Left cardiac atrium (tissue), 4 donors: ENCODE data around the gene CTTNBP2. TPM values are rescaled to one million over a fixed set of nuclear protein-coding genes. Genes with fewer than 3 reads are reported as not detected.

Experiments
- ATAC-seq, 2 donors: fragments of 200-7000 bp; cut with Tn5 transposase; one replicate each; pipeline ENCODE4 v1.9.1; 2020; ENCODE audit warnings: mild to moderate bottlenecking in 2 of 2, moderate library complexity in 2 of 2
- DNase-seq: peaks from one replicate; pipeline ENCODE4 v3.0.0-alpha.2; 2020
- intact Hi-C, 2 donors: fragments of 100-400 bp; cut with DNase I; formaldehyde crosslinking; loops; one replicate each; pipeline versions ENCODE4 v1.14.1 to v1.15.1; 2022 to 2023
- total RNA-seq, 2 donors: library from RNA; stranded (reverse); fragmentation: NEBNext Ultra II Directional; extraction: Animal tissue kit (Norgen Biotek cat#: 25700); gene quantifications; one replicate each; pipeline ENCODE4 v1.2.1, GENCODE V29; 2021
- donor health status: DM: no; HTN: yes; CAD: no.
- donor health status: DM: no; HTN: yes; CAD: no; lungs with severe emphysema.
- donor health status: DM: yes; HTN: yes; CAD: no.
- donor health status: Dilated cardiomyopathy.

CTTNBP2 gene
- total RNA-seq, 2 donors from 2014 or later: 4.3 to 7.0 TPM

DNA sequence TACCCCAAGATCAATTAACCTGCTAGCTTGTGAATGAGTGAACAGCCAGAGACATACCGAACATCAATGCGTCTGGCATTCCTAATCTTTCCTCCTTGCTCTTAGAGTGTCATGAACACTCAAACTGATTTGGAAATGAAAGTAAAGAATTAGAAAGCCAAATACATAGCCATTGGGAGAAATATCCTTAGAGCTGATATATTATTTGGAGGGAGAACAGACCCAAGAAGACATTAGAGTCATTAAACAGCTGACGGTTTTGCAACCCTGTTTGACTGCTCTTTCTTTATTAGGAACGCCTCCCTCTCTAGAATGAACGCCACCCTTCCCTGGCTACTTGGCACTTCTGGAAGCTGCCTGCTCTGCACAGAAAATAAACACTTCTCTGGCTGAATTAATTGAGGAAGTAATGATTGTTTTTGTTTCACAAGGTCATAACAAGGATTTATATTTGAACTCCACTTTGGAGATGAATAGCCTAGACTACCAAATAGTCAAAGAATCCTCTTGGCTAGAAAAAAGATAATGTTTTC, 42.8 kb downstream of the CTTNBP2 start:
- intact Hi-C loops: no loop called here
- ATAC-seq: peak; percentile 45 to 63

GRCh38 chr7:117829450-117830117, 43.7 kb downstream of the CTTNBP2 start:
- ATAC-seq (peak in 1 of 2 donors; percentile 28), DNase-seq (no peak)
- intact Hi-C loops: no loop called here

More for the DNA sequence above, 42.8 kb downstream of the CTTNBP2 start:
- no peak for DNase-seq

DNA sequence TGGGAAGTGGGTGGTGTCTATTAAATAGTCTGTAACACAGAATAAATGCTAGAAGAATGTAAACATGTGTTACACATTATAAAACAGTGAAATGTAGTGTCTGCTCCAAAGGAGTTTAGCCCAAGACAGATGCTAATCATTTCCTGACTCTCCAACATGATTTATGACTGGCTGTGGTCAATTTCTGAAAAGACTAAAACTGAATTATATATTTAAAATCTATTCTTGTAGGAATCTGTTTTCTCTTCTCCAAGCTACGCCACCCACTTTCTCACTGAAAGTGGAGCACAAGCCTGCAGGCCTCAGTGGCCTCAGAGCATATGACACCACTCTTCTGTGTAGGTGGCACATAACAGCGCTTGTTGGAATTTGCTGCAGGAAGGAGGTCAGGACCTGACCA, 44.4 kb downstream of the CTTNBP2 start:
- peak in 1 of 2 donors; percentile 35 for ATAC-seq
- intact Hi-C loops: no loop called here

DNA sequence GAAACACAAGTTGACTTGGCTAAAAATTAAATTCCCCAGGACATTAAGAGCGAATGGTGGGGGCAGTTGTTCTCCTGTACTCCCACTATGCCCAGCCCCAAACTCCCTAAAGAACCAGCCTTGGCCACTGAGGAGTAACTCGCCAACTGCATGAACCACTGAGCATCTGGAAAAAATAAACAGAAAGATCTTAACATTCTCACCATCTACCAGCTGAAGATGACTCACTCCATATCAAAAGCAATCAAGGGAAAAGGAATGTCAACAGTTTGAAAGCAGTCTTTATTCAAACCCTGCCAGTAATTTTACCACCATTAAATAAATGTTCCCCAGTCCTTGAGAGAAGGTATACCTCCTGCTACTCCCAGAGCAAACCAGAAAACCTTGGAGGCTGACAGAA, 45.4 kb downstream of the CTTNBP2 start:
- ATAC-seq: peak in 1 of 2 donors; percentile 28
- intact Hi-C loops: no loop called here
- no peak for DNase-seq

More for the DNA sequence above, 44.4 kb downstream of the CTTNBP2 start:
- no peak for DNase-seq

- intact Hi-C loops: no loop called here
- DNase-seq (no peak), ATAC-seq (peak in 1 of 2 donors; percentile 76)
Measured at GRCh38 chr7:117825132-117825531, 48.1 kb downstream of the CTTNBP2 start.

- no peak for ATAC-seq
- intact Hi-C loops: no loop called here
- DNase-seq: no peak
Measured at GRCh38 chr7:117824592-117824991, 48.6 kb downstream of the CTTNBP2 start.

DNA sequence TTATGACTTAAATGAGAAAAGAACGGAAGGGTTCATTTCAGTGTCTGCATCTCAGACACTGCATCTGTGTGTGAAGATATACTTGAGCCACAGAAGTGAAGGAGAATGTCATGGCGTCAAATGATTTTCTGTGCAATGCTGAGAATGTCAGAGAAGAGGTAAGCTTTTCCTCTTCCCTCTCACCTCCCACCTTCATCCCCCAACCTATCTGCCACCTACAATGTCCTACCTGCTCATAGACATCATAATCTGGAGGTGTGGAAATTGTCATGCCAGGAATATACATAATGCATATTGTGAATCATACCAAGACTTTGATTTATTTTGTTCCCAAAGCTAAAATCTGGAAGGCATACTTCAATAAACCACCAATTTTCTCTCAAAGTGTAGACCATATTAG, 53.7 kb downstream of the CTTNBP2 start:
- DNase-seq: no peak
- ATAC-seq: no peak
- intact Hi-C loops: no loop called here

GRCh38 chr7:117818232-117818631, 55.0 kb downstream of the CTTNBP2 start:
- intact Hi-C loops: no loop called here
- ATAC-seq: no peak

GRCh38 chr7:117816727-117817126, 56.5 kb downstream of the CTTNBP2 start:
- intact Hi-C loops: no loop called here
- DNase-seq (no peak), ATAC-seq (no peak)

More at GRCh38 chr7:117818232-117818631, 55.0 kb downstream of the CTTNBP2 start:
- no peak for DNase-seq

- intact Hi-C loops: no loop called here
- DNase-seq (no peak), ATAC-seq (no peak)
Measured at GRCh38 chr7:117811696-117812095, 61.5 kb downstream of the CTTNBP2 start.

DNA sequence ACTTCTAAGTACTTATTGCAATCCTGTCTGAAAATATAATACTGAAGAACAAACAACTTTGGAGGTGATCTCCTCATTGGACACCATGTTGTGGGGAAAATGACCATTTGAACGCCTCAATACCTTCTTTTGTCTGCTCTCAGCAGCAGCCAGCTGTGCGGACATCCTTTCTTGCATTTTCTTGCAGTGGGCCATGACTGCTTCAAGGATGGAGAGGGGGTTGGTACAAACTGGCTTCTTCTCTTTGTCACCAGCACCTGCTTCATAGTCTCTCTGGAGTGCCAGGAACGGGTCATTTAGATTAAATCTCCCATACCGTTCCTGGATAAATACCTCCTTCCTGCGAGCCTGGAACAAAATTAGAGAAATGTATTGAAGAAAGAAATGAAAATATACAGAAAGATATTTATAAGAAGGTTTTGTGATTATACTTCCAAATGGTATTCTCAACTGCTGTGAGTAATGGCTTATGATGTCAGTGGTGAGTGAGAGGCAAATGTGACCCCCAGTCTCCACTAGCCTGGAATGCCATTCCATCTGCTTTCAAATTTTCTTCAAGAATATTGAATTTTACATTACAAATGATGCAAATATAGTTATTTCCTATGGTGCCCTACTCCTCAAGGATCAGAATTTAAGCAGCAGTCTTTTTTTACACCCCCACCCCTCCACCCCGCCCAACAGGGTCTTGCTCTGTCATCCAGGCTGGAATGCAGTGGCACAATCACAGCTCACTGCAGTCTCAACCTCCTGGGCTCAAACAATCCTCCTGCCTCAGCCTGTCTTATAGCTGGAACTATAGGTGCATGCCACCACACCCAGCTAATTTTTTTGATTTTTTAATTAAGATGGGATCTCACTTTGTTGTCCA, 62.4 kb downstream of the CTTNBP2 start:
- ATAC-seq: no peak
- no peak for DNase-seq
- intact Hi-C loops: no loop called here

DNA sequence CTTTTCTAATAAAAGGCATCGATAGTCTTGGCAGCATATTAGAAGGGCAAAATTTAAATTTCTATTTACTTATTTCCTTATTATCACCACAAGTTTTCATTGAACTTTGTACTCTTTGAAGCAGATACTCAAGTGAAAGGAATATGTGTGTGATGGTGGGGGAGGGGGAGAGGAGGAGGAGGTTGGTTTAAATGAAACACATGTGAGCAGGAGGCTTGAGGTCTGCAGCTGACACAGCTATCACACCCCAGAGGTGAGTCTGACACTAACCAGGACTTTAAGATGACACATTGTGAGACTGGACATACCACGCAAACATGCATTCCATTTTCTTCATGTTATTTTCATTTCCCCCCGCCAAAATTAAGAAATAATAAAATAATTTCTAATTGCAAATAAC, 63.3 kb downstream of the CTTNBP2 start:
- intact Hi-C loops: no loop called here
- ATAC-seq (peak; percentile 73 to 91), DNase-seq (peak; percentile 25)

DNA sequence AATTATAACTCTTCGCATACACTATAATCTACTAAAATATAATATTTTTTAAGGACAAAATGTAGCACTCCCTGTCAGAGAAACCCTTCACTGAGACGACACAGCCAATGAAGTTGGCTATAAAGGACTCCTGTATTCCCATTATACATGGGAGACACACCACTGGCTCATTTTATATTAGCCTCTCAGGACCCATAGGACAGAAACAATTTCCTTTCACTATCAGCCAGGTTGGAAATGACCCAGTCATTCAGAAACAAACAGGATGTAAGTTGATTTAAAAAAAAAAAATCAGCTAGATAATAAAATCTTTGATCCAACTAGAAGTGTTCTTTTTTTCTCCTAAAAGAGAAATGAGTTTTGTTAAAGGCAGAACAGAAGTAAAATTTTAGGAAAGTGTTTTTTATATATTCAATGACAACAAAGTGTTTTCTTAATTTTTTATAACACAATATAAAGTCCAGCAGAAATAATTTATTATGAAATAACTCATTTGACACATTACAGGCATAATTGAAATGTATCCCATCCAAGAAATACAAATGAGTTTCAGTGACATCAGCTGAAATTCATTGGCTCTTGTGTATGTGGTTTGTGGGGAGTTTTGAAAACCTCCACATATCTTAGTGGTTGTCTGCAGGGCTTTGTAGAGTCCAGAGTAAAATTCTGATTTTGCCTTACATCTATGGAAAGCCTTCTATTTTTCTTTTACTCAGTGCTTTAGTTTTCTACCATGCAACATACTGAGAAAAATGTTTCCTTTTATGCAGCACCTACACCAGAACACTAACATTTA, 64.1 kb downstream of the CTTNBP2 start:
- DNase-seq: no peak
- intact Hi-C loops: no loop called here
- peak in 1 of 2 donors; percentile 67 for ATAC-seq

GRCh38 chr7:117808341-117808757, 64.9 kb downstream of the CTTNBP2 start:
- DNase-seq (peak; percentile 70), ATAC-seq (peak; percentile 74 to 93)
- intact Hi-C loops: no loop called here

GRCh38 chr7:117807676-117808075, 65.6 kb downstream of the CTTNBP2 start:
- DNase-seq (no peak), ATAC-seq (no peak)
- intact Hi-C loops: no loop called here

GRCh38 chr7:117806011-117806410, 67.2 kb downstream of the CTTNBP2 start:
- intact Hi-C loops: no loop called here
- DNase-seq (no peak), ATAC-seq (no peak)

DNA sequence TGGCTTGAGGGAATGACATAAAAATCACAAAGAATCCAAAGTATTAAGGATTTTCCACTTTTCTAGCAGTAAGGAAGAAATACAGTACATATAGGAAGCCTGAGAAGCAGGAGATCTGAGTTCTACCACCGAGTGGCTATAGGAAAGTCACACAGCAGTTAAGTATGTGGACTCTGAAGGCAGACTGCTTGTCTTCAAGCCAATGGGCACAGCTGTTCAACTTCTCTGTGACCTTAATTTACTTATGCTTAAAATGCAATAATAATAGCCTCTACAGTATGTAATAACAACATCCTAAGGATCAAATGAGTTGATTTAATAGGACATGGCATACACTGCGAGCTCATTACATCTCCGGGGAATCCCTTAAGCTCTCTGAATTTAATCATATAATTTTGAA, 68.0 kb downstream of the CTTNBP2 start:
- intact Hi-C loops: no loop called here
- no peak for DNase-seq
- no peak for ATAC-seq

- ATAC-seq (no peak), DNase-seq (no peak)
- intact Hi-C loops: no loop called here
Measured at GRCh38 chr7:117803476-117803875, 69.8 kb downstream of the CTTNBP2 start.

GRCh38 chr7:117802660-117803059, 70.6 kb downstream of the CTTNBP2 start:
- DNase-seq (no peak), ATAC-seq (no peak)
- intact Hi-C loops: no loop called here
